KOPT-K1 (cell line): ENCODE results near the gene TMEM131L.

Experiments
- H3K27ac ChIP-seq: fragments of 200-600 bp; sonication (generic); 2 replicates; pipeline ENCODE4 v1.5.1; 2016; ENCODE audit warnings: antibody characterized with exemption, mild to moderate bottlenecking, low read depth, low read length; ENCODE audit not compliant: poor library complexity, severe bottlenecking
- H3K36me3 ChIP-seq: fragments of 200-600 bp; sonication (generic); 2 replicates; pipeline ENCODE4 v1.5.1; 2017; ENCODE audit warnings: antibody characterized with exemption, mild to moderate bottlenecking, low read length, moderate library complexity; ENCODE audit not compliant: insufficient read depth
- H3K9me3 ChIP-seq: fragments of 200-600 bp; sonication (generic); 2 replicates; pipeline ENCODE4 v1.5.1; 2017; ENCODE audit warnings: antibody characterized with exemption, low read length, mild to moderate bottlenecking; ENCODE audit not compliant: insufficient read depth, poor library complexity, severe bottlenecking

The TMEM131L gene

DNA sequence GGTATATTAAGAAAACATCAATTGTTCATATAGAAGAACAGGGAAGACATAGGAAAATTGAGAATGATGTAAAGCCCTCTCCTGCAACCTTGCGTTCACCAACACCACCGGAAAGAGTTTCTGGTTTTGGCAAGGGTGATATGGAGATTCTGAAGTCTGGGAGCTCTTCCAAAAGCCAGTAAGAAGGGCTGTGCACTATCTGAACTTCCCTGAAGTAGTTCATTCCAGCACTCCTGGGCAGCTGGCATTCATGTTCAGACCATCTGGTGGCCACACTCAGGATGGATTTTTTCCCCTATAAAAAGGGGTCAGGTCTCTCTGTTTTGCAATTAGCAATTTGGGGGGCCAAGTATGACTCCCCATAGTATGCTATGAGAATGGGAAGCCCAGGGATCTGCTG is 202.5 kb downstream of the TMEM131L start:
- Histone ChIP-seq H3K27ac (no peak overlapping the region), H3K36me3 (no peaks in the 10 kb centered on the region), H3K9me3 (peaks cover 4% of the 10 kb centered on the region)

DNA sequence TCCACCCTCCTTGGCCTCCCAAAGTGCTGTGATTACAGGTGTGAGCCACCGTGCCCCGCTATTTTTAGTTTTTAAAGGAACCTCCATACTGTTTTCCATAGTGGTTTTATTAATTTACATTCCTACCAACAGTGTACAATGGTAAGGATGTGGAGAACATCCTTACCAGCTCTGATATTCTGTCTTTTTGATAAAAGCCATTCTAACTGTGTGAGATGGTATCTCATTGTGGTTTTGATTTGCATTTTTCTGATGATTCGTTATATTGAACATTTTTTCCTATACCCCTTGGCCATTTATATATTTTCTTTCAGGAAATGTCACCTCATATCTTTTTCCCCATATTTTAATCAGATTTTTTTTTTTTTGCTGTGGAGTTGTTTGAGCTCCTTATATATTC is 203.7 kb downstream of the TMEM131L start:
- Histone ChIP-seq H3K27ac (no peak overlapping the region), H3K36me3 (no peaks in the 10 kb centered on the region), H3K9me3 (no peaks in the 10 kb centered on the region)

DNA sequence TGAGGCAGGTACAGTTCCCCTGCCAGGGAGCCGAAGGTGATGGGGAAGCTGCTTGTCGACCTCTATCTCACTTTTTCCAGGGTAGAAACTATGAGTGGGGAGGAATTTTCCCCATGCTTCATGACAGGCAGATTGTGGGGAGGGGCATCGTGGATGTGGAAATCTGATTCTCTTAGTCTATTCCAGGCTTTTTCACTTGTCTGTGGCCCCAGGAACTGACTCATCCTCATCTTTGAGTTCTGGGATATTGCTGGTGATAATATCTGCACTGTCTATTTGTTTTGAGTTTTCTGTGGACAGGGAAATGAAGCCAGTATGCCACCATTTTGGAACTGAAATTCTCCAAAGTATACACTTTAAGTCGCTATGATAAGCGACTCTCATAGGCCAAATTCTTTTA is 210.3 kb downstream of the TMEM131L start:
- Histone ChIP-seq H3K9me3 (peaks cover 16% of the 10 kb centered on the region), H3K27ac (no peak overlapping the region), H3K36me3 (no peaks in the 10 kb centered on the region)

DNA sequence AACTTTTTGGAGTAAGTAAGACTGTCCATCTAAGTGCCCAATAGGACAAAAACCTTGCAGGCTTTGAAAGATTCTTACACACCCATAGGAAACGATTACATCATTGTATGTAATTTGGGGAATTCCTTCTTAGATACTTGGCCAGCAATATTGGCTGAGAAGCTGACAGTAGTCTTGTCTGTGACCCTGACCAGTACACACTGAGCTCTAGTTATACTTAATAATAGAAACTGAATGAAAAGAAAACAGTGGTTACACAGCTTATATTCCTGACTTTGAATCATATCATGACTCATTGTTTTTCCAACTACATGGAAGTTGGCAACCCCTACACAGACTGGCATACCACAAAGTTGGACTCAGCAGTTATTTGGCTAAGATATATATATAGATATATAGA is 210.8 kb downstream of the TMEM131L start:
- H3K9me3 ChIP-seq: peaks cover 16% of the 10 kb centered on the region
- no peak overlapping the region for H3K27ac ChIP-seq
- no peaks in the 10 kb centered on the region for H3K36me3 ChIP-seq

DNA sequence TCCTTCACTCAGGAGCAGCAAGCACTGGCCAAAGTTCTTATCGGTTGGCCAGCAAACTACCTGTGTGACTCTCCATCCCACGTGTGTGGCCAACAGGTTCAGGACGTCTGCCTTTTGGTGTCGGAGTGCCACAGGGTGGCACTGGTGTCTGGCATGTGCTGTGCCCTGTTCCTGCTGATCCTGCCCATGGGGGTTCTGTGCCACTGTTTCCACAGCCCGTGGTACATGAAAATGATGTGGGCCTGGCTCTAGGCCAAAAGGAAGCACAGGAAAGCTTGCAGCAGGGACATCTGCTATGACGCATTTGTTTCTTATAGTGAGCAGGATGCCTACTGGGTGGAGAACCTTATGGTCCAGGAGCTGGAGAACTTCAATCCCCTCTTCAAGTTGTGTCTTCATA is 213.3 kb downstream of the TMEM131L start:
- H3K27ac ChIP-seq: no peak overlapping the region
- H3K9me3 ChIP-seq: peaks cover 27% of the 10 kb centered on the region
- H3K36me3 ChIP-seq: no peaks in the 10 kb centered on the region

DNA sequence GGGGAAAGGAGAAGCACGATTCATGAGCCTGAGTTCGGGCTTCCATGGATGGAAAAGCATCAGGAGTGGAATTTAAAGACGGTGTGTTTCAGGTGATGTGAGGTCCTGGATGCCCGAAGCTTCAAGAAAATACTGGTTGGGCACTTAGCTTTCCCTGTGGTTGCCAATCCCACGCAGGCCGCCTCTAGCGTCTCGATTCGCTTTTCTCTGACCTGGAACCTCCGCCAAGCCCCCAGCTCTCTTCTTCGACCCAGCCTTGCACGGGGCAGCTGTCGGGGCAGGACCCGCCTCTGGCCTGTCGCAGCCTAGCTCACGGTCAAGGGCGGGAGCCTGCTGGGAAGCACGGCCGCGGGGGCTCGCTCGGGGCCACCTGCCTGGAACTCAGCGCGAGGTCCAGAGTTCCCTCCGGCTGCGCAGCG is 217.6 kb downstream of the TMEM131L start:
- Histone ChIP-seq H3K36me3 (no peaks in the 10 kb centered on the region), H3K27ac (no peak overlapping the region), H3K9me3 (peaks cover 32% of the 10 kb centered on the region)

DNA sequence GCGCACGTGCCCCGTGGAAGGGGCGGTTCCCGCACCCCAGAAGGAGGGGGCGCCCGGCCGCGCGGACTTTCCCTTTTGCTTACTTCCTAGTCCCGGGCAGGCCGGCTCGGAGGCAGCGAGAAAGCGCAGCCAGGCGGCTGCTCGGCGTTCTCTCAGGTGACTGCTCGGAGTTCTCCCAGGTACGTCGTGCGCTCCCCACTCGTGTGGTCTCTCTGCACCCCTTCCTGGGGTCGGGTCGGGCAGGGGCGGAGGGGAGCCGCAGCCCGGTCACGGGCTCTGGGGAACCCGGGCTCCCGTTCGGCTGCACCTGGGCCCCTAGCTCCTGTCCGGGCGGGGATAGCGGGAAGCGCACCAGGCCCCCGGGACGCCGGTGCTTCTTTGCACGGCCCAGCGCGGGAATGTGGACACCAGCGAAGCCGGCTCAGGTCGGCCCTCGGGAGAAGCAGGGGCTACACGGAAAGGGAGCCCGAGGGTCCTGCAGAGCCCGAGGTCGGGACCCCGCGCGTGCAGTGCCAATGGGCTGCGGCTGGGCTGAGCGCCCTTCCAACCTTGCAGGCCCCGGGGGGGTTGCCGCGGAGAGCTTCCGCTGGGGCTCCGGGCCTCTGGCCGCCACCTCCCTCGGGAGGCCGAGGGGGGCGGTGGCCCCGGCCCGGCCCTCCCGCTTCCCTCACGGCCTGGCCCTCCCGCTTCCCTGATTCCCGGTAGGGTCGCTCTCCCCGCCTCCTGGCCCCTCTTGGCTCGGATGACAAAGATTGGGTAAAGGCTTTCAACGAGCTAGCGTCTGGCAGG is 218.2 kb downstream of the TMEM131L start, which contains the start of gene TLR2:
Gene TLR2 (plus strand): TSS at position 99 of the 789 bp plus-strand sequence. CDS start 18,628 bp downstream, outside the sequence.
- Histone ChIP-seq H3K36me3 (no peaks in the 10 kb centered on the region), H3K9me3 (peaks cover 38% of the 10 kb centered on the region), H3K27ac (no peak within 1 kb of the TSS)

DNA sequence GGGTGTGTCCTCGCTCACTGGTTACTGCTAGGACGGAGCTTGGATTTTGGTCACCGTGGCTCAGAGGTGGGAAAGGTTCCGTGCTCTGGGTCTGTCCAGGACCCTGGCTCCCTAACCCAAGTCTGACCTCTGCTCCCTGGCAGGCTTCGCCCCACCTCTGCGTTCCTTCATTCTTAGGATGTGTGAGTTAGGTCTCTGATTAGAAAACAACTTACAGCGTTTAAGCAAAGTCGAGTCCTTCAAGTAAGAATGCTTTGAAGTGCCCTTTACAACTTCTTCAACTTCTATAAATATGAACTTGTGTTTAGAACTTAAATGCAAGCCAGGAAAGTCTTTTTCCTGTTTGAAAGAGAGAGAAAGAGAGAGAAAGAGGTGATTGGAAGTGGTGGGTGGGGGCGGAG is 218.8 kb downstream of the TMEM131L start:
- Histone ChIP-seq H3K9me3 (peaks cover 44% of the 10 kb centered on the region), H3K27ac (no peak overlapping the region), H3K36me3 (no peaks in the 10 kb centered on the region)
